Fibroblast of the aortic adventitia (primary cell): ENCODE measurements around the gene DDX52. TPM values are rescaled to one million over a fixed set of nuclear protein-coding genes. Genes with fewer than 3 reads are reported as not detected.

ENCODE experiments used
- DNase-seq: peaks from one replicate; pipeline ENCODE4 v3.0.0-alpha.2; 2010; ENCODE audit warnings: low read depth
- H3K4me3 ChIP-seq: 2 replicates; pipeline ENCODE4 v1.5.1; 2011; ENCODE audit warnings: low read depth, mild to moderate bottlenecking, control low read depth, low read length, moderate library complexity
- total RNA-seq: library from RNA; depleted of rRNA; stranded (reverse); fragments of >200 nt; gene quantifications from 2 replicates; pipeline ENCODE4 v1.2.3, GENCODE V29; 2012; ENCODE audit warnings: low replicate concordance
- TF ChIP-seq, protein P1 (sequence below): IDR thresholded peaks from 2 replicates; pipeline ENCODE4 v1.5.1; 2011; ENCODE audit warnings: mild to moderate bottlenecking, low read length, control low read depth, inconsistent platforms; ENCODE audit not compliant: insufficient read depth

Gene DDX52
- total RNA-seq, 1 donor: 29.9 TPM

DNA sequence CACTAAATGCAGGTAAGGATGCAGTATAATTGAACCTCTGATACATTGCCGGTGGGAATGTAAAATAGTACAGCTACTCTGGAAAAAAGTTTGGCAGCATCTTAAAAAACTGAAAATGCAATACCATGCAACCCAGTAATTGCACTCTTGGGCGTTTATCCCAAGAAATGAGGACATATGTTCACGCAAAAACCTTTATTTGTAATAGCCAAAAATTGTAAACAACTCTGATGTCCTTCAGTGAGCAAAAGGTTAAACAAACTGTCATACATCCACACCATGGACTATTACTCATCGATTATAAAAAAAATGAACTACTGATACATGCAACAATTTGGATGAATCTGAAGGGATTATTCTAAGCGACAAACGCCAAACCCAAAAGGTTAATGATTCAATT, 51.0 kb downstream of the DDX52 start:
- H3K4me3 ChIP-seq: no peak overlapping the region
- TF ChIP-seq, protein P1, sequence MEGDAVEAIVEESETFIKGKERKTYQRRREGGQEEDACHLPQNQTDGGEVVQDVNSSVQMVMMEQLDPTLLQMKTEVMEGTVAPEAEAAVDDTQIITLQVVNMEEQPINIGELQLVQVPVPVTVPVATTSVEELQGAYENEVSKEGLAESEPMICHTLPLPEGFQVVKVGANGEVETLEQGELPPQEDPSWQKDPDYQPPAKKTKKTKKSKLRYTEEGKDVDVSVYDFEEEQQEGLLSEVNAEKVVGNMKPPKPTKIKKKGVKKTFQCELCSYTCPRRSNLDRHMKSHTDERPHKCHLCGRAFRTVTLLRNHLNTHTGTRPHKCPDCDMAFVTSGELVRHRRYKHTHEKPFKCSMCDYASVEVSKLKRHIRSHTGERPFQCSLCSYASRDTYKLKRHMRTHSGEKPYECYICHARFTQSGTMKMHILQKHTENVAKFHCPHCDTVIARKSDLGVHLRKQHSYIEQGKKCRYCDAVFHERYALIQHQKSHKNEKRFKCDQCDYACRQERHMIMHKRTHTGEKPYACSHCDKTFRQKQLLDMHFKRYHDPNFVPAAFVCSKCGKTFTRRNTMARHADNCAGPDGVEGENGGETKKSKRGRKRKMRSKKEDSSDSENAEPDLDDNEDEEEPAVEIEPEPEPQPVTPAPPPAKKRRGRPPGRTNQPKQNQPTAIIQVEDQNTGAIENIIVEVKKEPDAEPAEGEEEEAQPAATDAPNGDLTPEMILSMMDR: no peak
- no peak for DNase-seq

DNA sequence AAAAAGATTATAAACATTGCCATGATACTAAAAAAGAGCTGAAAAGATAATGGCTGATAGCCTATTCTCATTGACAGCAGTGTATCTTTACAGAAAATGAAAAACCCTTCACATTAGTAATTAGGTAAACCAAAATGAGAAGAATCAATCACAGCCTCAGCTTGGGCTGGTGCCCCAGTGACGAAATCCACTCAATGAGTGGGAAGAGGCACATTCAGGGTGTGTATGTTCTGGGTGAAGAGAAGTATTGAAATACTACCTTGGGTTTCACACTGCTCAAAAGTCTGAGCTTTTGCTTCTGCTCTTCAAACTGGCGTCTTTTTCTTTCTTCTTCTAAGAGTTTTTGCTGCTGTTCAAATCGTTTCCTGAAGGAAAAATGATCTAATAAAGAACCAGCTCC, 58.2 kb downstream of the DDX52 start:
- TF ChIP-seq, protein P1: no peak
- H3K4me3 ChIP-seq: no peak overlapping the region
- DNase-seq: no peak

DNA sequence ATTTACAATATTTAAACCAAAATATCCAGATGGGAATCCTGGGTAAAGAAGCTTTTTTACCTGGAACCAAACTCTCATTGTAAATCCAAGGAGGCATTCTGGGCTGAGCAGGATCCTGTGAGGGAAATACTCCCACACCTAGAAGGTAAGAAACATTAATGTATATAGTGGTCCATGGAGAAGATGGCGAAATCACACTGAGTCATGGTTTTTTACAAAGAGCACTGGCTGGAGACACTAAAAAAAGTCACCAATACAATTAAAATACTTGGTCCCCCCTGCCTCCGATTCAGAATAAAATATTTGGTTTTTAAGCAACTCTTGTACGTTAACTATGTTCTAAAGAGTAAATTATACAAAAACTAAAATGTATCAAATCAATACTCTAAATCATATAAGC, 67.0 kb downstream of the DDX52 start:
- TF ChIP-seq, protein P1: no peak
- no peak for DNase-seq

DNA sequence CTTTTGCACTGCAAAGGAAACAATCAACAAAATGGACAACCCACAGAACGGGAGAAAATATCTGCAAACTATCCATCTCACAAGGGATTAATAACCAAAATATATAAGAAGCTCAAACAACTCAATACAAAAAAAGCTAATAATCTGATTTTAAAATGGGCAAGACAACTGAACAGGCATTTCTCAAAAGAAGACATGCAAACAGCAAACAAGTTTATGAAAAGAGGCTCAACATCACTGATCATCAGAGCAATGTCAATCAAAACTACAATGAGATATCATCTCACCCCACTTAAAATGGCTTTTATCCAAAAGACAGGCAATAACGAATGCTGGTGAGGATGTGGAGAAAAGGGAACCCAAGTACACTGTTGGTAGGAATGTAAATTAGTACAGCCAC, 68.8 kb downstream of the DDX52 start:
- no peak overlapping the region for H3K4me3 ChIP-seq
- no peak for DNase-seq
- TF ChIP-seq, protein P1: no peak

More for the DNA sequence above, 67.0 kb downstream of the DDX52 start:
- H3K4me3 ChIP-seq: no peak overlapping the region

DNA sequence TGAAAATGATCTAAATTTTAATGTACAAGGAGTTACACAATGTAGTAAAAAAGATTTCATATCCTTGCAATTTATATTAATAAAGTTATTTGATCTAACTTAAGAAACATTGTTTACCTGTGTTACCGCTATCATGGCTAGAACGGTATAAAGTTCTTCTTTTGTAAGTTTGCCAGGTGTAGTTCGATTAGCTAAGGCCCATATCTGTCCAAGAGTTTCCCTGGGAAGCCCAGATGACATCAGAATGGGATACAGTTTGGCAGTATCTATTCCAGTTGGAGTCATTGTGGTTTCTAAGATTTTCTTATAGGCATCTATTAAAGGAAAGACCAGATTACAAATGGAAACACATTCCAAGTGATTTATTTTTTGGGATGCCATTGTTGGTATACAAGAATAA, 71.6 kb downstream of the DDX52 start:
- H3K4me3 ChIP-seq: no peak overlapping the region
- peak; percentile 1 for DNase-seq
- TF ChIP-seq, protein P1: no peak

DNA sequence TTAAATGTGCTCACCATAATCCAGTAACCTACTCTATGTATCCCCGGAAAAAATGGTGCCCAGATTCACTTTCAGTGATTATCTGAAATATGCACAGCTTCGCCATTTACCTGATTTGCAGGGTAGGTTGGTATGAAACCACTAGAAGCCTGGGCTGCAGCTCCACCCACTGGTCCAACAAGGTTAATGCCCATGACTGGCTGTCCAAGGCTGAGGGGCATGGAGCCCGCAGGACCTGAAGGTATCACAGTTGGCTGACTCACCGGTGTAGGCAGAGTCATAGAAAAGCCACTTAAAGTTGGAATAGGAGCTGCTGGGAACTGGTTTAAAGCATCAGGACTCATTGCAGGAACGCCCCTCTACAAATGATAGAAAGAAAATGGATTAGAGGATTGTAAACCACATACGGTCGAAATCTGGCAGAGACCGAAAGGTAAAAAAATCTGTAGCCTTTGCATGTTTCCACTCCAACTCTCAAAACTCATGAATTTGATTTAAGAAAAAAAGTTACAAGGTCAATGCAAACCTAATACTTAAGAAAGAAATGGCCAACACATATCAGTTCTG, 72.6 kb downstream of the DDX52 start:
- TF ChIP-seq, protein P1: peak; percentile 50
- H3K4me3 ChIP-seq: no peak overlapping the region
- DNase-seq: peak; percentile 27
